M059J (cell line): Measurements from ENCODE around the gene LRIG2. TPM values are rescaled to one million over a fixed set of nuclear protein-coding genes. Genes with fewer than 3 reads are reported as not detected.
A peak's percentile ranks its signal among the peaks of the same experiment; 100 is the strongest.
"Not testable (repeated sequence)": the region's sequence is repeated elsewhere in the genome, so short reads cannot be mapped to it uniquely, and the experiment has no call there.

Source experiments
- DNase-seq: peaks from one replicate; pipeline ENCODE4 v3.0.0-alpha.2; 2012; ENCODE audit warnings: low read depth
- total RNA-seq: library from RNA; depleted of rRNA; stranded (reverse); fragments of >200 nt; shearing (Covaris generic); gene quantifications from 2 replicates; pipeline ENCODE4 v1.2.3, GENCODE V29; 2014; rRNA removed

Gene LRIG2
- 4.4 and 13.9 TPM in 2 replicates for total RNA-seq

GRCh38 chr1:113072757-113073478, at the start of gene LRIG2:
TSS of gene LRIG2 (plus strand) at chr1:113073198. CDS start at chr1:113073407, 209 bp downstream.
- DNase-seq: peak; percentile 99

GRCh38 chr1:113023316-113023715, 49.7 kb upstream of the LRIG2 start:
- DNase-seq: not testable (repeated sequence)

- DNase-seq: no peak
Measured at GRCh38 chr1:113027007-113027406, 46.0 kb upstream of the LRIG2 start.

- DNase-seq: no peak
Measured at GRCh38 chr1:113027449-113027848, 45.5 kb upstream of the LRIG2 start.

- DNase-seq: no peak
Measured at GRCh38 chr1:113029822-113030221, 43.2 kb upstream of the LRIG2 start.

GRCh38 chr1:113031171-113031933, 41.6 kb upstream of the LRIG2 start:
- no peak for DNase-seq

GRCh38 chr1:113035086-113035485, 37.9 kb upstream of the LRIG2 start:
- DNase-seq: peak; percentile 90

- DNase-seq: peak; percentile 66
Measured at GRCh38 chr1:113036639-113037321, 36.2 kb upstream of the LRIG2 start.

- no peak for DNase-seq
Measured at GRCh38 chr1:113040041-113040440, 33.0 kb upstream of the LRIG2 start.

GRCh38 chr1:113040718-113041412, 32.1 kb upstream of the LRIG2 start:
- no peak for DNase-seq

- no peak for DNase-seq
Measured at GRCh38 chr1:113041569-113042284, 31.3 kb upstream of the LRIG2 start.

- DNase-seq: peak; percentile 91
Measured at GRCh38 chr1:113042285-113043143, 30.5 kb upstream of the LRIG2 start.

GRCh38 chr1:113043144-113043488, 29.9 kb upstream of the LRIG2 start:
- DNase-seq: not testable (repeated sequence)

GRCh38 chr1:113046569-113046968, 26.4 kb upstream of the LRIG2 start:
- no peak for DNase-seq

GRCh38 chr1:113048064-113048463, 24.9 kb upstream of the LRIG2 start:
- no peak for DNase-seq

GRCh38 chr1:113053344-113054126, 19.5 kb upstream of the LRIG2 start:
- no peak for DNase-seq

- no peak for DNase-seq
Measured at GRCh38 chr1:113055570-113055969, 17.4 kb upstream of the LRIG2 start.

GRCh38 chr1:113057006-113057405, 16.0 kb upstream of the LRIG2 start:
- DNase-seq: no peak

- peak; percentile 9 for DNase-seq
Measured at GRCh38 chr1:113058941-113059706, 13.9 kb upstream of the LRIG2 start.
